MCF 10A (cell line): ENCODE results near the gene KCNN2. TPM values are rescaled to one million over a fixed set of nuclear protein-coding genes. Genes with fewer than 3 reads are reported as not detected.

Experiments
- BruUV-seq: library from RNA; stranded (reverse); fragments of 400-500 nt; replicated peaks from 2 replicates; lab custom pipeline; 2021; lab: Mats Ljungman, UMichigan
- CTCF ChIA-PET: fragments of 300-600 bp; sonication (Branson Sonifier 250); formaldehyde crosslinking; extraction: SDS; loops from one replicate; lab custom pipeline; 2021; ENCODE audit warnings: antibody characterized with exemption, inconsistent platforms; lab: Yijun Ruan, JAX
- POLR2A ChIA-PET: fragments of 300-600, 350-650 bp; sonication (Branson Sonifier 250); formaldehyde crosslinking; extraction: SDS; loops from one replicate; lab custom pipeline; 2020; ENCODE audit warnings: antibody characterized with exemption, inconsistent platforms; lab: Yijun Ruan, JAX
- DNase-seq: peaks from one replicate; pipeline ENCODE4 v3.0.0-alpha.2; 2018; ENCODE audit not compliant: unreplicated experiment
- H3K27ac Mint-ChIP-seq: one replicate; pipeline ENCODE4 v1.8.0; 2022; ENCODE audit warnings: mild to moderate bottlenecking, low read depth, mixed read lengths; ENCODE audit not compliant: unreplicated experiment
- H3K27me3 Mint-ChIP-seq: one replicate; pipeline ENCODE4 v1.8.0; 2022; ENCODE audit warnings: mixed read lengths; ENCODE audit not compliant: insufficient read depth, unreplicated experiment
- H3K36me3 Mint-ChIP-seq: one replicate; pipeline ENCODE4 v1.8.0; 2022; ENCODE audit warnings: mild to moderate bottlenecking, moderate library complexity, mixed read lengths; ENCODE audit not compliant: insufficient read depth, unreplicated experiment
- H3K4me1 Mint-ChIP-seq: one replicate; pipeline ENCODE4 v1.8.0; 2022; ENCODE audit warnings: mixed read lengths; ENCODE audit not compliant: insufficient read depth, unreplicated experiment
- H3K4me3 Mint-ChIP-seq: one replicate; pipeline ENCODE4 v1.8.0; 2022; ENCODE audit warnings: mild to moderate bottlenecking, moderate library complexity, mixed read lengths; ENCODE audit not compliant: unreplicated experiment
- H3K9me3 Mint-ChIP-seq: one replicate; pipeline ENCODE4 v1.8.0; 2022; ENCODE audit warnings: mixed read lengths; ENCODE audit not compliant: unreplicated experiment
- CTCF ChIP-seq: fragments of 200-600 bp; IDR thresholded peaks from one replicate; pipeline ENCODE4 v1.8.0; 2022; ENCODE audit warnings: antibody characterized with exemption, mild to moderate bottlenecking; ENCODE audit not compliant: unreplicated experiment
- intact Hi-C: fragments of 100-400 bp; cut with micrococcal nuclease; formaldehyde crosslinking; loops from 2 replicates; pipeline ENCODE4 v1.14.1; 2022
- total RNA-seq: library from RNA; stranded (reverse); gene quantifications from 2 replicates; pipeline ENCODE4 v1.2.3, GENCODE V29; 2022

KCNN2 gene
- total RNA-seq, 1 experiment from 2014 or later = not detected

- no peak for TF ChIP-seq CTCF
- no TSS peak for BruUV-seq
- ChIA-PET POLR2A (no interaction called here), CTCF (no interaction called here)
- Mint-ChIP-seq H3K4me1 (no peaks in the 10 kb centered on the region), H3K4me3 (no peak overlapping the region), H3K27ac (no peak overlapping the region), H3K9me3 (no peaks in the 10 kb centered on the region), H3K36me3 (no peaks in the 10 kb centered on the region), H3K27me3 (peaks cover 29% of the 10 kb centered on the region)
- intact Hi-C loops = no loop called here
- DNase-seq = peak; percentile 10
These were observed 36.3 kb upstream of the KCNN2 start for GRCh38 chr5:114325541-114325940.

DNA sequence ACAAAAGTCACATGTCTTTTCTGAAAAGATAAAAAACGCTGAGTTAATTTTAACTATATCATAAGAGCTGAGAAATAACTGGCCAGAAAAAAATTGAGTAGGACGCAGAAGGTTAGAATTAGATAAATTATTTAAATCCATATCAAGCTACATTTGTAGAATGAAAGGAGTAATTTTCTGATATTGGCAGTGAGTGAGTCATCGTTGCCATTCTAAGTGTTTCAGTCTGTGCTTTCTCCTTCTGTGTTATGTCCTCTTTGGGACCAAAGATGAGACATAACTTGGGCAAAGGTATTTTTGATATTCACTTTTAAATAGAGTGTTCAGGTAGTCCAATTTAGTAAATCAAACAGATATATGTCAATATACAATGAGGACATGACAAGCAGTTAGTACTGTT lies 34.4 kb upstream of the KCNN2 start:
- no peak for TF ChIP-seq CTCF
- CTCF ChIA-PET = no interaction called here
- no peaks in the 10 kb centered on the region for H3K4me1 Mint-ChIP-seq
- no peaks in the 10 kb centered on the region for H3K9me3 Mint-ChIP-seq
- no TSS peak for BruUV-seq
- peaks cover 29% of the 10 kb centered on the region for H3K27me3 Mint-ChIP-seq
- intact Hi-C loops = no loop called here
- H3K4me3 Mint-ChIP-seq = no peak overlapping the region
- POLR2A ChIA-PET = no interaction called here
- no peak overlapping the region for H3K27ac Mint-ChIP-seq
- no peaks in the 10 kb centered on the region for H3K36me3 Mint-ChIP-seq
- no peak for DNase-seq

DNA sequence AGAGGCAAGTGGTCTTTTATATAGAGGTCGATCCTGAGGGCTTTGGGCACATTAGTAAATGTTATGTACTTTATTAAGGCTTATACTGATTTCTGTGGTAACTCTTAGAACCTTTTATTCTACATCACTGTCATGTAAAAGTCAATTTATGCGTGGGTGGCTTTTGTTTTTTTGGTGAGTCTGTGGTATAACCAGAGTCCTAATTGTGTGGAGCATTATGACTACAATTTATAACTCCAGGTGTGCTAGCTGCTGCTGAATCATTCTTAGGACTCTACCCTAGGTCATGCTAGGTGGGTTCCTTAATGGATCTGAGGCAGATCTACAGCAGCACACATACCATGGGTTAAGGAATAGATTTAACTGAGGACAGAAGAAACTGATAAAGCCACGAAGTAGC lies 33.9 kb upstream of the KCNN2 start:
- H3K9me3 Mint-ChIP-seq = no peaks in the 10 kb centered on the region
- H3K27ac Mint-ChIP-seq = no peak overlapping the region
- no peaks in the 10 kb centered on the region for H3K36me3 Mint-ChIP-seq
- H3K27me3 Mint-ChIP-seq = peaks cover 34% of the 10 kb centered on the region
- no peak for DNase-seq
- no peak for TF ChIP-seq CTCF
- no TSS peak for BruUV-seq
- no peaks in the 10 kb centered on the region for H3K4me1 Mint-ChIP-seq
- H3K4me3 Mint-ChIP-seq = no peak overlapping the region
- intact Hi-C loops = no loop called here
- CTCF ChIA-PET = no interaction called here
- POLR2A ChIA-PET = no interaction called here

DNA sequence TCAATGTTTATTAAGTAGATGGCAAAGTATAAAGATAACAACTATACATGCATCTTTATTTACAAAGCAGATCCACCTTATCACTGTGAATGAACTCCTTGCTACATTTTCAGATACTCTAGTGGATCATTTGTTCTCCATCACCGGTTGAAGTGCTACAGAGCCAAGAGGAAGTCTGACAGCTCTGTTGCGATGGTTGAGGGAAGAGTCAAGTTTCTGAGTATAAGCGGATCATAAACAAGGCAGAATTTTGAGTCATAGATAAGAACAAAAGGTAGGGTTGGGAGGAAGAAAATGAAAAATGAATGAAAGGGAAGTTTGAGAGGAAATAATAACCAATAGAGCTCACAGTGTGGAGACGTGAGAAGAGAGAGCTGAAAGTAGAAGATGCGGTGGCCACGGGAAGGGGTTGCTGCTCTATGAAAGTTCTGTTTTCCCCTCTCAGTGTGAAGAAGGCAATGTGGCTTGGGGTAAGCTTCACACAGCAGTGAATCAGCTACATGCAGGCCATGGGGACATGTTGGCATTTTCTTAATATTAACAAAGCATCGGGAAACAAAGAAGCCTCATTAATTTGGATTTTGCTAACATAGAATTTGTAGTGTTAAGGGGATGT lies 30.8 kb upstream of the KCNN2 start:
- POLR2A ChIA-PET = no interaction called here
- no peak for TF ChIP-seq CTCF

More for the DNA sequence above, 30.8 kb upstream of the KCNN2 start:
- intact Hi-C loops = no loop called here
- no TSS peak for BruUV-seq
- DNase-seq = no peak
- no peaks in the 10 kb centered on the region for H3K4me1 Mint-ChIP-seq
- CTCF ChIA-PET = no interaction called here
- no peak overlapping the region for H3K27ac Mint-ChIP-seq
- H3K9me3 Mint-ChIP-seq = no peaks in the 10 kb centered on the region
- H3K36me3 Mint-ChIP-seq = no peaks in the 10 kb centered on the region
- H3K4me3 Mint-ChIP-seq = no peak overlapping the region
- peaks cover 31% of the 10 kb centered on the region for H3K27me3 Mint-ChIP-seq
